Esophagus muscularis mucosa (tissue), 4 donors: ENCODE data around the gene ZBTB46. TPM values are rescaled to one million over a fixed set of nuclear protein-coding genes. Genes with fewer than 3 reads are reported as not detected.

Experiments used
- DNase-seq: peaks from one replicate; pipeline ENCODE4 v3.0.0-alpha.2; 2017; ENCODE audit errors: extremely low spot score
- H3K27ac ChIP-seq, 4 donors: fragments of 200-600 bp; sonication (generic); replicated peaks in 1 of 4; 1 replicate in 3 of 4; 2 replicates in 1 of 4; pipeline ENCODE4 v1.5.1; 2016 to 2019; ENCODE audit warnings: mild to moderate bottlenecking in 1 of 4
- H3K27me3 ChIP-seq, 4 donors: fragments of 200-600 bp; sonication (generic); one replicate each; pipeline versions ENCODE4 v1.5.1 to v1.6.0; 2016 to 2019
- H3K36me3 ChIP-seq, 4 donors: fragments of 200-600 bp; sonication (generic); one replicate each; pipeline ENCODE4 v1.5.1; 2016 to 2019
- H3K4me1 ChIP-seq, 4 donors: fragments of 200-600 bp; sonication (generic); one replicate each; pipeline ENCODE4 v1.5.1; 2016 to 2019
- H3K4me3 ChIP-seq, 4 donors: fragments of 200-600 bp; sonication (generic); 1 replicate in 2 of 4; 2 replicates in 2 of 4; pipeline ENCODE4 v1.5.1; 2016 to 2019; ENCODE audit warnings: mild to moderate bottlenecking in 4 of 4, moderate library complexity in 1 of 4
- H3K9me3 ChIP-seq, 4 donors: fragments of 200-600 bp; sonication (generic); 1 replicate in 3 of 4; 2 replicates in 1 of 4; pipeline ENCODE4 v1.5.1; 2016 to 2019
- EP300 ChIP-seq: sonication (generic); formaldehyde crosslinking; IDR thresholded peaks from one replicate; pipeline ENCODE4 v1.6.1; 2017; ENCODE audit warnings: antibody characterized with exemption
- POLR2A ChIP-seq: fragments of 450-650 bp; IDR thresholded peaks from one replicate; pipeline ENCODE4 v1.6.1; 2017; ENCODE audit warnings: antibody characterized with exemption, moderate library complexity, mild to moderate bottlenecking, low read depth
- POLR2AphosphoS5 ChIP-seq, 2 donors: sonication (generic); formaldehyde crosslinking; IDR thresholded peaks; one replicate each; pipeline ENCODE4 v1.6.1; 2017; ENCODE audit warnings: antibody characterized with exemption in 2 of 2
- WGBS: methylation state at CpG from one replicate; pipeline ENCODE4 v1.1.5; 2018; 5-methylcytosine and 5-hydroxymethylcytosine counted together
- intact Hi-C: fragments of 100-400 bp; cut with DNase I; formaldehyde crosslinking; loops from one replicate; pipeline ENCODE4 v1.15.1; 2023
- total RNA-seq, 4 donors: library from RNA; depleted of rRNA; stranded (reverse); fragments of >200 nt; gene quantifications; one replicate each; pipeline versions ENCODE4 v1.1.0 to v1.2.1, GENCODE V29; 2016
- TF ChIP-seq, protein P1 (sequence below), 3 experiments: fragments of 200-600 bp in 2 of 3; fragments of 450-650 bp in 1 of 3; sonication (generic) in 2 of 3; IDR thresholded peaks; one replicate each; pipeline ENCODE4 v1.5.1; 2017 to 2019; ENCODE audit warnings: antibody characterized with exemption in 3 of 3, mild to moderate bottlenecking in 2 of 3, moderate library complexity in 1 of 3

Gene ZBTB46
- total RNA-seq, 4 donors from 2014 or later = 9.6 to 22.8 (median 13.8) TPM

DNA sequence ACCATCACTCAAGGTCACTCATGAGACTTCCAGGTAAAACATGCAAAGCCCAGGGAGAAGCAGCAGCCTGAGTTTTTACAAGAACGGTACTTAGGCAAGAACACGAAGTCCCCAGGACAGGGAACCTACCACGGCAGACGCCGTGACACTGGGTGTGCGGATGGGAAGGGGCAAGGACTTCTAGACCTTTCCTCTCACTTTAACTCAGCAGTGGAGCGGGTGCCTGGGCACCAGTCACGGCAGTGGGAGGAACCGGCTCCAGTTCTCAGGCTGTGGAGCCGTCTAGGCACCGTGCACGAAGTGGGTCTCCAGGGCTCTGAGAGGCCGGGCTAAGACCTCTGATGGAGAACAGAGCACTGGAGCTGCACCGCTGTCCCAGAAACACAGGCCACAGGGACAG, 2.5 kb downstream of the ZBTB46 start:
- H3K27me3 ChIP-seq = peaks cover 0 to 36% (median 0%) of the 10 kb centered on the region in 4 donors
- no peak for DNase-seq
- peak overlapping the region; percentile 10 to 76 (median 74) for H3K4me3 ChIP-seq
- no peaks in the 10 kb centered on the region for H3K9me3 ChIP-seq
- H3K36me3 ChIP-seq = peaks cover 0 to 3% (median 0%) of the 10 kb centered on the region in 4 donors
- WGBS = 90% methylated on average over 14 of the region's 14 CpGs
- H3K27ac ChIP-seq = peak overlapping the region in 2 of 4 donors; percentile 37 to 82
- TF ChIP-seq, protein P1, sequence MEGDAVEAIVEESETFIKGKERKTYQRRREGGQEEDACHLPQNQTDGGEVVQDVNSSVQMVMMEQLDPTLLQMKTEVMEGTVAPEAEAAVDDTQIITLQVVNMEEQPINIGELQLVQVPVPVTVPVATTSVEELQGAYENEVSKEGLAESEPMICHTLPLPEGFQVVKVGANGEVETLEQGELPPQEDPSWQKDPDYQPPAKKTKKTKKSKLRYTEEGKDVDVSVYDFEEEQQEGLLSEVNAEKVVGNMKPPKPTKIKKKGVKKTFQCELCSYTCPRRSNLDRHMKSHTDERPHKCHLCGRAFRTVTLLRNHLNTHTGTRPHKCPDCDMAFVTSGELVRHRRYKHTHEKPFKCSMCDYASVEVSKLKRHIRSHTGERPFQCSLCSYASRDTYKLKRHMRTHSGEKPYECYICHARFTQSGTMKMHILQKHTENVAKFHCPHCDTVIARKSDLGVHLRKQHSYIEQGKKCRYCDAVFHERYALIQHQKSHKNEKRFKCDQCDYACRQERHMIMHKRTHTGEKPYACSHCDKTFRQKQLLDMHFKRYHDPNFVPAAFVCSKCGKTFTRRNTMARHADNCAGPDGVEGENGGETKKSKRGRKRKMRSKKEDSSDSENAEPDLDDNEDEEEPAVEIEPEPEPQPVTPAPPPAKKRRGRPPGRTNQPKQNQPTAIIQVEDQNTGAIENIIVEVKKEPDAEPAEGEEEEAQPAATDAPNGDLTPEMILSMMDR (IDR thresholded peaks at IDR 0.05) = no peak
- TF ChIP-seq EP300 = no peak
- no peak for TF ChIP-seq POLR2A
- TF ChIP-seq POLR2AphosphoS5 (IDR thresholded peaks at IDR 0.05) = no peak
- H3K4me1 ChIP-seq = peaks cover 25 to 51% (median 43%) of the 10 kb centered on the region in 4 donors
- intact Hi-C loops = no loop called here

DNA sequence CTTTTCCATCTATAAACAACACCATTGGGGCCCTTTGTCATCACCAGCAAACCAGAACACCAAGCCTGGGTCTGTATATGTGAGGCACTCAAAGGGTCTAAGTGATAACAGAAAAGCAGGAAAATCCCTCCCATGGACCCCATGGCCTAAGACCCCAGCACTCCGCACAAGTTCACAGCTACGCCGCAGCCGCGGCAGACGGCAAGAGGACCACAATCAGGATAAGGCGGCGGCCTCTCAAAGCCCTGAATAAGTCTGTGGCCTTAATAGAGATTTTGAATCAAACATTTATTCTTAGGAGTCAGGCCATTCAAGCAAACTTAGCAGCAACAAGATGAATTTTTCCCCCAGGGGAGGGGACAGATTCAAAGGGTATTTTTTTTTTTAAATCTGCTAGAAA, 2.9 kb downstream of the ZBTB46 start:
- no peak for DNase-seq
- WGBS = 89% methylated on average over 8 of the region's 8 CpGs
- no peaks in the 10 kb centered on the region for H3K9me3 ChIP-seq
- TF ChIP-seq POLR2A (no peak), POLR2AphosphoS5 (IDR thresholded peaks at IDR 0.05) (no peak), EP300 (no peak)
- TF ChIP-seq, protein P1 (IDR thresholded peaks at IDR 0.05) = no peak
- no peak overlapping the region for H3K27ac ChIP-seq
- H3K36me3 ChIP-seq = peaks cover 0 to 3% (median 0%) of the 10 kb centered on the region in 4 donors
- peaks cover 0 to 36% (median 0%) of the 10 kb centered on the region in 4 donors for H3K27me3 ChIP-seq
- intact Hi-C loops = no loop called here
- H3K4me3 ChIP-seq = no peak overlapping the region
- H3K4me1 ChIP-seq = peaks cover 24 to 47% (median 40%) of the 10 kb centered on the region in 4 donors

DNA sequence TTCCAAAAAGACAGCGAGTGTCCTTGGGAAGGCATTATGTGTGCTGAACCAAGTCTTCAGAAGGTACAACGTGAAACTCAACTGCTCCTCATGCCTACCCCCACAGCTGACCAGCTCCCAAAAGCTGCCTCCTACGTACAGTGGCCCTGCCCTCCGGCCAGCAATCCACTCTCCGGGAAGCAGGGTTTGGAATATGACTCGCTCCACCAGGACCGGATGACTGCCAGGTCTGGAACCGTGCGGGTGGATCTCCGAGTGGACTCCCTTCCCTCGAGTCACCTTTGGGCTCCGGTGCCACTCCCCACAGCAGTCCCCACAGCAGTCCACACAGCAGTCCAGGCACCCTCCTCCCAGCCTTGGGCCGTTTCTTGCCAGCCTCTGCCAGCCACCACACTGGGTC, 4.3 kb downstream of the ZBTB46 start:
- no peak overlapping the region for H3K4me3 ChIP-seq
- H3K4me1 ChIP-seq = peaks cover 21 to 33% (median 28%) of the 10 kb centered on the region in 4 donors
- H3K27me3 ChIP-seq = peaks cover 0 to 36% (median 0%) of the 10 kb centered on the region in 4 donors
- no peak overlapping the region for H3K27ac ChIP-seq
- DNase-seq = no peak
- H3K36me3 ChIP-seq = peaks cover 0 to 3% (median 0%) of the 10 kb centered on the region in 4 donors
- TF ChIP-seq, protein P1 (IDR thresholded peaks at IDR 0.05) = no peak
- TF ChIP-seq POLR2AphosphoS5 (IDR thresholded peaks at IDR 0.05) (no peak), POLR2A (no peak), EP300 (no peak)
- H3K9me3 ChIP-seq = no peaks in the 10 kb centered on the region
- WGBS = 81% methylated on average over 10 of the region's 13 CpGs
- intact Hi-C loops = no loop called here

DNA sequence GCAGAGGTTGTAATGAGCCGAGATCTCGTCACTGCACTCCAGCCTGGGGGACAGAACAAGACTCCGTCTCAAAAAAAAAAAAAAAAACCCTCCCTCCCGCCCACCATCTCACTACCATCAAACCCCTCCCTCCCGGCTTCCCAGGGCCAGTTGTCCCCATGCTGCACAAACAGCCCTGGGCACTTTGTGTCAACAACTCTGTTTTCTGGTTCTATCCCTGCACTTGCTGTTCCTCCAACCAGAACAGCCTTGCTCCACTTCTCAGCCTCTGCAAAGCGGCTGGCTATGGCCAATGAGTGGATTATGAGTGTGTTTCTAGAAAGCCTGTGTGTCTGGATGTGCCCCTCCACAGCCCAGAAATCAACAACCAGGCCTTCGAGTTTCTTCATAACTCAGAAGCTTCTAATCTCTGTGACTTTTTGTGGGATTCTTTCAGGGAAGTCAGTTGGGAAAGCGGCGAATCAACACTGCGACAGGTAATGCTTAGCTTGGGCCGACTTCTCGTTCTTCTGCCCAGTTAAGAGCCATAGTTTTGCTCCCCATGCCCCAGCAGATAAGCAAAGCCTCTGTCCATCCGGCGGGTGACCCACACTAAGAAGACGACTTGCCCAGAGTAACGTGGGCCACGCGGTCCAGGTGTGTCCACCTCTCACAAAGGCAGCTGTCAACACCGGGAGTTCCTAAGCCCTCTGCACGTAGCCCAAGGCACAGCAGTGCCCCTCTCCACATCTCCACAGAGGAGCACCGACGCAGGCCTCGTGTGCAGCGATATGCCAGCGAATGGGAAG, 5.5 kb downstream of the ZBTB46 start:
- TF ChIP-seq EP300 = no peak
- TF ChIP-seq POLR2A = no peak
- peaks cover 0 to 3% (median 0%) of the 10 kb centered on the region in 4 donors for H3K36me3 ChIP-seq
- no peak overlapping the region for H3K4me3 ChIP-seq
- H3K27ac ChIP-seq = no peak overlapping the region
- peaks cover 17 to 29% (median 26%) of the 10 kb centered on the region in 4 donors for H3K4me1 ChIP-seq
- DNase-seq = no peak
- peaks cover 0 to 31% (median 0%) of the 10 kb centered on the region in 4 donors for H3K27me3 ChIP-seq
- intact Hi-C loops = no loop called here
- 93% methylated on average over 25 of the region's 25 CpGs for WGBS
- H3K9me3 ChIP-seq = no peaks in the 10 kb centered on the region

DNA sequence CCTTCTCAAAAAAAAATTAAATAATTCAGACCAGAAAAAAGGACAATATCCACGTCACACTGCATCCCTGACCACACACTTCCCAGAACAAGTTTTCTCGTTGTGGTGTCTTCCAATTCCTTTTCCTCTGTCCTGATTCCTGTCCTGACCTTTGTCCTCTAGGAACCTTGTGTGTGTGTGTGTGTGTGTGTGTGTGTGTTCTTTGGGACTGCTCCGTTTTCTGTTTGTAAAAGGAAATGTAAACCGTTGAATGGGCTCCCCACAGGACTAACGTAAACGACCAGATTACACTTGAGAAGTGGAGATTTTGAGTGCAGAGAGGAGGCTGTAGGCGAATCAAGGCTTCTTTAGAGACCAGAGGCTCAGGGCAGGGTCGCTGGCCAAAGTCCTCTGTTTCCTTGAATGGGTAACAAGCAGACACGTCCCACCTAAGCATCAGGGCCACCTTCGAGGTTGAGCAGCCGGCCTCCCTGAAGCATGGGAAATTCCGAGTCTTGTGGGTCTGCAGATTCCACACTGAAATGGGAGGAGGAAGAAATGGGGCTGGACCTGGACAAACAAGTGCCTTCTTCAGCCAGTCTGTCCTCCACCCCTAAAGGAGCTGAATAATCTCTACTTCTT, 7.3 kb downstream of the ZBTB46 start:
- peaks cover 0 to 15% (median 0%) of the 10 kb centered on the region in 4 donors for H3K27me3 ChIP-seq
- TF ChIP-seq POLR2A (no peak), POLR2AphosphoS5 (IDR thresholded peaks at IDR 0.05) (no peak), EP300 (no peak)
- TF ChIP-seq, protein P1 (IDR thresholded peaks at IDR 0.05) = no peak
- no peak for DNase-seq
- H3K9me3 ChIP-seq = no peaks in the 10 kb centered on the region
- WGBS = 77% methylated on average over 12 of the region's 12 CpGs
- H3K36me3 ChIP-seq = peaks cover 0 to 3% (median 0%) of the 10 kb centered on the region in 4 donors
- no peak overlapping the region for H3K4me3 ChIP-seq
- intact Hi-C loops = no loop called here
- H3K27ac ChIP-seq = no peak overlapping the region
- H3K4me1 ChIP-seq = peaks cover 7 to 33% (median 21%) of the 10 kb centered on the region in 4 donors
